ENCODE measurements around the gene RFLNA.

GRCh38 chr12:124308741-124309140, 13.8 kb downstream of the RFLNA start:
- no peak for TF ChIP-seq EZH2phosphoT487 (IDR thresholded peaks at IDR 0.05; ENCODE audit: low read depth, severe bottlenecking, unreplicated experiment)
- no peak for TF ChIP-seq EZH2 (IDR thresholded peaks at IDR 0.05; ENCODE audit: borderline replicate concordance)
- TF ChIP-seq, protein P1, sequence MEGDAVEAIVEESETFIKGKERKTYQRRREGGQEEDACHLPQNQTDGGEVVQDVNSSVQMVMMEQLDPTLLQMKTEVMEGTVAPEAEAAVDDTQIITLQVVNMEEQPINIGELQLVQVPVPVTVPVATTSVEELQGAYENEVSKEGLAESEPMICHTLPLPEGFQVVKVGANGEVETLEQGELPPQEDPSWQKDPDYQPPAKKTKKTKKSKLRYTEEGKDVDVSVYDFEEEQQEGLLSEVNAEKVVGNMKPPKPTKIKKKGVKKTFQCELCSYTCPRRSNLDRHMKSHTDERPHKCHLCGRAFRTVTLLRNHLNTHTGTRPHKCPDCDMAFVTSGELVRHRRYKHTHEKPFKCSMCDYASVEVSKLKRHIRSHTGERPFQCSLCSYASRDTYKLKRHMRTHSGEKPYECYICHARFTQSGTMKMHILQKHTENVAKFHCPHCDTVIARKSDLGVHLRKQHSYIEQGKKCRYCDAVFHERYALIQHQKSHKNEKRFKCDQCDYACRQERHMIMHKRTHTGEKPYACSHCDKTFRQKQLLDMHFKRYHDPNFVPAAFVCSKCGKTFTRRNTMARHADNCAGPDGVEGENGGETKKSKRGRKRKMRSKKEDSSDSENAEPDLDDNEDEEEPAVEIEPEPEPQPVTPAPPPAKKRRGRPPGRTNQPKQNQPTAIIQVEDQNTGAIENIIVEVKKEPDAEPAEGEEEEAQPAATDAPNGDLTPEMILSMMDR (IDR thresholded peaks at IDR 0.05; ENCODE audit: poor library complexity), result no peak
